Hepatocyte (in vitro differentiated cells): ENCODE measurements around the gene DGCR2.

Experiments used
- CTCF ChIP-seq: fragments of 200-600 bp; sonication (generic); IDR thresholded peaks from 2 replicates; pipeline ENCODE4 v1.5.1; 2016; ENCODE audit warnings: antibody characterized with exemption, mild to moderate bottlenecking; ENCODE audit not compliant: poor library complexity
- EZH2 ChIP-seq: fragments of 200-600 bp; sonication (generic); IDR thresholded peaks from 2 replicates; pipeline ENCODE4 v1.6.1; 2016; ENCODE audit warnings: antibody characterized with exemption, mild to moderate bottlenecking, borderline replicate concordance

GRCh38 chr22:19075404-19075803, 46.8 kb downstream of the DGCR2 start:
- TF ChIP-seq CTCF (no peak), EZH2 (no peak)
